Measurements from ENCODE around the gene KIF26B. TPM values are rescaled to one million over a fixed set of nuclear protein-coding genes. Genes with fewer than 3 reads are reported as not detected.

The KIF26B gene
- total and polyA plus RNA-seq, 7 donors = 0.01 to 0.32 (median 0.06) TPM

DNA sequence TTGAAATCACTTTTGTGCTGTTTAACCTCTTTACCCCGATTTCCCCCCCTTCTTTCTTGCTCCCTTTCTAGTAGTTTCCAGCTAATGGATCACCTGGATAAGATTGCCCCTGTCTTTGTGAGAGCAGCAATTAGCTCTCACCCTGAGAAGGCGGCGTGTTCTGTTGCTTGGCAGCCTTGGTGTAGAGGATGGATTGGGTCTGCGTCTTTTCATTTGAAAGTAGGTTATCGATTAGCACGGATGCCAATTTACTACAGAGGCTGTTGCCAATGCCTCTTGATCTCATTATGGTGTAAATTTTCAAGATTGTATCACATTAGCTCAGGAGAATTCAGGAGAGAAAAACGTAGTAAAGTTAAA is 26.4 kb downstream of the KIF26B start:
- Histone ChIP-seq H3K36me3 (ENCODE audit: insufficient read depth in 1 of 2, low read depth in 1 of 2) (no peaks in the 10 kb centered on the region), H3K4me1 (no peaks in the 10 kb centered on the region), H3K27ac (no peak overlapping the region), H3K9me3 (no peaks in the 10 kb centered on the region), H3K27me3 (ENCODE audit: insufficient read depth in 3 of 3, low read length in 2 of 3) (no peaks in the 10 kb centered on the region), H3K4me3 (no peak overlapping the region)
- intact Hi-C loops (cut with DNase I) = no loop called here
- 51 to 68% (median 58%) methylated on average over 7 of the region's 7 CpGs for WGBS, 3 donors
- TF ChIP-seq, protein P1, sequence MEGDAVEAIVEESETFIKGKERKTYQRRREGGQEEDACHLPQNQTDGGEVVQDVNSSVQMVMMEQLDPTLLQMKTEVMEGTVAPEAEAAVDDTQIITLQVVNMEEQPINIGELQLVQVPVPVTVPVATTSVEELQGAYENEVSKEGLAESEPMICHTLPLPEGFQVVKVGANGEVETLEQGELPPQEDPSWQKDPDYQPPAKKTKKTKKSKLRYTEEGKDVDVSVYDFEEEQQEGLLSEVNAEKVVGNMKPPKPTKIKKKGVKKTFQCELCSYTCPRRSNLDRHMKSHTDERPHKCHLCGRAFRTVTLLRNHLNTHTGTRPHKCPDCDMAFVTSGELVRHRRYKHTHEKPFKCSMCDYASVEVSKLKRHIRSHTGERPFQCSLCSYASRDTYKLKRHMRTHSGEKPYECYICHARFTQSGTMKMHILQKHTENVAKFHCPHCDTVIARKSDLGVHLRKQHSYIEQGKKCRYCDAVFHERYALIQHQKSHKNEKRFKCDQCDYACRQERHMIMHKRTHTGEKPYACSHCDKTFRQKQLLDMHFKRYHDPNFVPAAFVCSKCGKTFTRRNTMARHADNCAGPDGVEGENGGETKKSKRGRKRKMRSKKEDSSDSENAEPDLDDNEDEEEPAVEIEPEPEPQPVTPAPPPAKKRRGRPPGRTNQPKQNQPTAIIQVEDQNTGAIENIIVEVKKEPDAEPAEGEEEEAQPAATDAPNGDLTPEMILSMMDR (IDR thresholded peaks at IDR 0.05) = no peak
- DNase-seq (no peak), ATAC-seq (no peak)

DNA sequence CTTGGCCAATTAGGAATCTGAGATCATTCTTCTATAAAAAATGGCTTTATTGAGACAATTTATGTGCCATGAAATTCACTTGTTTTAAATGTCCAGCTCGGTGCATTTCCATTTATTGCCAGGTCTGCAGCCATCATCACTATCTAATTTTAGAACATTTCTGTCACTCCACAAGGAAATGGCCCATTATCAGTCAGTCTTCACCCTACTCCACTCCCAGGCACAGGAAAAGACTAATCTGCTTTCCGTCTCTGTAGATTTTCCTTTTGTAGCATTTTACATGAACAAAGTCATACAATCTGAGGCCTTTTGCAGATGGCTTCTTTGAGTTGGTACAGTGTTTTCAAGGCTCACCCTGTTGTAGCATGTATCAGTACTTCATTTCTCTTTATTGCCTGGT is 27.2 kb downstream of the KIF26B start:
- Histone ChIP-seq H3K27ac (no peak overlapping the region), H3K9me3 (no peaks in the 10 kb centered on the region), H3K4me1 (no peaks in the 10 kb centered on the region), H3K27me3 (ENCODE audit: insufficient read depth in 3 of 3, low read length in 2 of 3) (no peaks in the 10 kb centered on the region), H3K36me3 (ENCODE audit: insufficient read depth in 1 of 2, low read depth in 1 of 2) (no peaks in the 10 kb centered on the region), H3K4me3 (no peak overlapping the region)
- no peak for ATAC-seq
- no peak for DNase-seq
- 50 to 54% (median 54%) methylated on average over 2 of the region's 2 CpGs for WGBS, 3 donors
- TF ChIP-seq, protein P1 (IDR thresholded peaks at IDR 0.05) = no peak
- intact Hi-C loops (cut with DNase I) = no loop called here

DNA sequence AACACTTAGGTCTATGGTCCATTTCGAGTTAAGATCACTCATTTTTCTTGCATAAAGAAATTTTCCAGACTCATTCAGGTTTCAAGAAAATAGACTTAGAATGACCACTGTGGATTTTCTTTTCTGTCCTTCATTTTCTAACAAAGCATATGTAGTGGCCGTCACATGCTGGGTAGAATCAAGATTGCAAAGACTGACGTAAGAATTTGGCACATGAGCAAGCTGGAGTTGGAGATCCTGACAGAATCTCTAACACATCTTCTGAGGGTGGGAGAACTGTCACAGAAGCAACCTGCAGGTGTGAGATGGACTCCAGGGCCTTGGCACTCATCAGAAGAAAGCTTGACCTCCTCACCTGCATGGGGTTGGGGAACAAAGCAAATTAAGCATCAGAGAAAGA is 28.6 kb downstream of the KIF26B start:
- TF ChIP-seq, protein P1 (IDR thresholded peaks at IDR 0.05) = no peak
- no peak overlapping the region for H3K4me3 ChIP-seq
- WGBS, 3 donors = 49 to 65% (median 55%) methylated on average over 3 of the region's 3 CpGs
- no peak overlapping the region for H3K27ac ChIP-seq
- ATAC-seq (no peak), DNase-seq (no peak)
- no peaks in the 10 kb centered on the region for H3K36me3 ChIP-seq (ENCODE audit: insufficient read depth in 1 of 2, low read depth in 1 of 2)
- H3K4me1 ChIP-seq = no peaks in the 10 kb centered on the region
- H3K9me3 ChIP-seq = no peaks in the 10 kb centered on the region
- H3K27me3 ChIP-seq (ENCODE audit: insufficient read depth in 3 of 3, low read length in 2 of 3) = no peaks in the 10 kb centered on the region
- intact Hi-C loops (cut with DNase I) = no loop called here

DNA sequence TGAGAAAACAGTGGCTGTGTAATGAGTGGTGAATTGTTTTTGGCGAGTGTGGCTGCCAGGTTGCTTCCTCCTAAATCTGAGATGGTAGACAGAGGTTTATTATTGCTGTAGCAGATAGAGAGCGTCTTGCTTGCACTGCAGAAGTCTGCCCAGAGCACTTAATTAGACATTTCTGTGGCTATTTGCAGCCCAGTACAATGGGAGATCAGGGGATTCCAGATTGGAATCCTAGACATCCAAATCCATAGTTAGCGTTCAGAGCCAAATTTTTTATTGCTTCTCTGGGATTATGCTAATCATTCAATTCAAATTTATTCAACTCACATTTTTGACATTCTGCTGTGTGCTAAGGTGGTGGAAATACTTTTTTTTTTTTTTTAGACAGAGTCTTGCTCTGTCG is 30.0 kb downstream of the KIF26B start:
- Histone ChIP-seq H3K9me3 (no peaks in the 10 kb centered on the region), H3K27me3 (ENCODE audit: insufficient read depth in 3 of 3, low read length in 2 of 3) (no peaks in the 10 kb centered on the region), H3K36me3 (ENCODE audit: insufficient read depth in 1 of 2, low read depth in 1 of 2) (no peaks in the 10 kb centered on the region), H3K4me3 (no peak overlapping the region), H3K27ac (no peak overlapping the region), H3K4me1 (no peaks in the 10 kb centered on the region)
- 67 to 69% (median 68%) methylated on average over 4 of the region's 4 CpGs for WGBS, 3 donors
- DNase-seq (no peak), ATAC-seq (no peak)
- TF ChIP-seq, protein P1 (IDR thresholded peaks at IDR 0.05) = no peak
- intact Hi-C loops (cut with DNase I) = no loop called here

DNA sequence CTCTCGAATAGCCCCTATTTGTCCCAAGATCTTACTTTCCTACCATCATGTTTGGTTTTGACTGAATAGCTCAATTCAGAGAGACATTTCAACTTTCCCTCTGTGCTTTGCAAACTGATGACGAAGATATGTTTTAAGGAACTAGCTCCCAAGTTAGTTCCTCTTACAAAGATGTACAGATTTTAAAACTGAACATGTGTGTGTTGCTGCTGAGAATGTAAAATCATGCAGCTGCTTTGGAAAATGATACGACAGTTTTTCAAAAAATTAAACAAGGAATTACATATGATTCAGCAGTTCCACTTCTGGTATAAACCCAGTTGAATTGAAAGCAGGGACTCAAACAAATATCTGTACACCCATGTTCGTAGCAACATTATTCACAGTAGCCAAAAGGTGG is 33.6 kb downstream of the KIF26B start:
- no peak for DNase-seq
- Histone ChIP-seq H3K27me3 (ENCODE audit: insufficient read depth in 3 of 3, low read length in 2 of 3) (no peaks in the 10 kb centered on the region), H3K4me1 (no peaks in the 10 kb centered on the region), H3K9me3 (no peaks in the 10 kb centered on the region), H3K36me3 (ENCODE audit: insufficient read depth in 1 of 2, low read depth in 1 of 2) (no peaks in the 10 kb centered on the region), H3K27ac (no peak overlapping the region), H3K4me3 (no peak overlapping the region)
- ATAC-seq = no peak
- WGBS, 3 donors = 64 to 66% (median 65%) methylated on average over 4 of the region's 4 CpGs
- intact Hi-C loops (cut with DNase I) = no loop called here
- TF ChIP-seq, protein P1 (IDR thresholded peaks at IDR 0.05) = no peak
